OCI-M2 (cell line): ENCODE measurements around the gene PEX16.

Source experiments
- DNase-seq: peaks from one replicate; lab custom pipeline; 2025; ENCODE audit not compliant: unreplicated experiment; lab: John Stamatoyannopoulos, UW

Gene PEX16

GRCh38 chr11:45899448-45900174, 18.1 kb downstream of the PEX16 start:
- DNase-seq = no peak

DNA sequence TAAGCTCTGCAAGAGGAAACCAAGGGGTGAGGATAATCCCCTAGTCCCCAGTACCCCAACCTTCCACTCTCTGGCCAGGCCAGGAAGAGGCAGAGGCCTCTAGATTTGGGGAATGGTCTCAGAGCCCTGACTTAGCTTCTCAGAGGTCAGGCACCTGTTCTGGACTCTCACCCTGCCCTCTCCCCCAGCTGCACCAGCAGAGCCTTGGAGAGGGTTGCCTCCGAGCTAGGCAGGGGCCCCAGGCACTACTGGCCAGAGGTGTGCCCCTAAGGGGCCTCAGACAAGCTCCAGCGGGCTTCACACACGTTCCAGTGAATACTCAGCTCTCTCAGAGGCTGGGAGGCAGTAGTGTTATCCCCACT, 18.6 kb downstream of the PEX16 start:
- DNase-seq = no peak

DNA sequence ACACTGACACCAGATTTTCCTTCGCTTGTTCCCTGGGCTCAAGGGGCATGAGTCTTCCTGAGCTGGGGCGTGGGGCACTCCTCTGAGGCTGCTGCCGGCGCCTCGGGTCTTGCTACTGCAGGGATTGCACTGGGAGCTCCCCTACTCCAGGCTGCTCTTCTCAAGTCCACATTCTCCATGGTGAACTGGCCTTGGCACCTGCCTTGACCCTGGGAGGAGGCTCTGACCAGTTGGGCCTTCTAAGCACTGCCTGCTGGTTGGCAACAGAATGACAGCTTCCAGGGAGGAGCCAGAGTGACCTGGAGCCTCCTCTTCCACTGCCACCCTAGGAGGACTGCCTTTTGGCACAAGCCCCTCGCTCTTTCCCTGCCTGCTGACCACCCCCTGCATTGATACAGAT, 20.1 kb downstream of the PEX16 start:
- DNase-seq = no peak

GRCh38 chr11:45896422-45896984, 21.2 kb downstream of the PEX16 start:
- no peak for DNase-seq

GRCh38 chr11:45895553-45896259, 22.0 kb downstream of the PEX16 start:
- DNase-seq = no peak

DNA sequence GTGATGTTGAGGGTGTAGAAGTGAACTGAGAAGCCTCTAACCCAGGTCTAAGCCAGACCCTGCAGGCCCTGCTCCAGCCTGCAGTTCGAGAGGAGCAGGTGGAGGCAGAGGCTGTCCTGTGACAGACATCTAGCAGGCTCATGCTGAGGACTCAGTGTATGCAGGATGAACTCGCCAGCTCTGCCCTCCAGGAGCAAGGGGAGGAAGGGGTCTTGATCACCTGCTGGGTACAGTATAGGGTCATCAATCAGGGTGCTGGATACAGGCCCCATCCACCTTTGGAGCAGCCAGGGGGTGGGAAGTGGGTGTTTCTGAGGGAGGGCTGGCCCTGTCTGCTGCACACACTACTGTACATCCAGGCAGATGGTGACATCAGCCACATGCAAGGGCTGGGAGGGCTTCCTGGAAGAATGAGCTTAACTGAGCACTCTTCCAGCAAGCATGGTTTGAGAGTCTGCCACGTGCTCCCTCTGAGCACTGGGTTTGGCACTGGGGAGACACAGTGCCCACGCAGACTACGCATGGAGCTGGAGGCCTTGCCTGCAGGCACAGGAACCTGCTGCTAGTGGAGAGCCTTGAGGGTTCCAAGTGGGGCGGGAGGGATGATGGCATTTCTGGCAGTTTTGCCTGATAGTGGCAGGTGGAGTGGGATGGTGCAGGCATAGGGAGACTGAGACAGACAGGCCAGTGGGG, 23.0 kb downstream of the PEX16 start:
- DNase-seq = no peak

DNA sequence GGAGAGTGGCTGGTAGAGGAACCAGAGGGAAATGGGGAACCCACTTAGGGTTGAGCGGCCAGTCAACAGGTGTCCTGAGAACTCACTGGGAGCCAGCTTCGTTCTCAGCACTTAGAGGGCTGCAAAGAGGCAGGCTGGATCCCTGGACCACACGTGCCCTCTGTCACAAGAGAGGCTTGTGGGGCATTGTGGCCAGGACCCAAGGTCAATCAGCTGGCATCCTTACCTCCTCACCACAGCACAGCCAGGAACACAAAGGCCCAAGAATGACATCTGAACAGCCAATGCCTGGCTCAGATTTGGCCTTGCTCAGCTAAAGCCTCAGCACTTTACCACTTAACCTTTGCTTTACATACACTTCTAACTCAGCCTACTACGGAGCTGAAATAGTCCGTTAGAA, 24.8 kb downstream of the PEX16 start:
- no peak for DNase-seq

GRCh38 chr11:45890886-45891550, 26.7 kb downstream of the PEX16 start:
- DNase-seq = no peak

DNA sequence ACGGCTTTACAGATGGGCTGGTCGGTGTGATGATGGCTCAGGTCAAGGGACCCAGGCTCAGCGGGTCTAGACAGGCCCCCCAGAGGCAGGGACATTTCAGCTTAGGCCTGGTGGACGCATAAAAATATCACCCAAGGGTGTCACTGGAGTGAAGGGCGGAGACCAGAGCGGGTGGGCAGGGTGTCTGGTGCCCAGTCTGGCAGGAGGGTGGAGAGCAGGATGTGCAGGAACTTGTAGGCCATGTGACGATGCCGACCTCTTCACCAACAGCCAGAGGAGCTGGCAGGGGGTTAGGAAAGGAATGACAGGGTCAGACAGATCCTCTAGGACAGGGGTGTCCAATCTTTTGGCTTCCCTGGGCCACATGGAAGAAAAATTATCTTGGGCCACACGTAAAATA, 27.7 kb downstream of the PEX16 start:
- DNase-seq = no peak

GRCh38 chr11:45889555-45889954, 28.1 kb downstream of the PEX16 start:
- DNase-seq = no peak

- DNase-seq = no peak
Measured at GRCh38 chr11:45887587-45887986, 30.1 kb downstream of the PEX16 start.

DNA sequence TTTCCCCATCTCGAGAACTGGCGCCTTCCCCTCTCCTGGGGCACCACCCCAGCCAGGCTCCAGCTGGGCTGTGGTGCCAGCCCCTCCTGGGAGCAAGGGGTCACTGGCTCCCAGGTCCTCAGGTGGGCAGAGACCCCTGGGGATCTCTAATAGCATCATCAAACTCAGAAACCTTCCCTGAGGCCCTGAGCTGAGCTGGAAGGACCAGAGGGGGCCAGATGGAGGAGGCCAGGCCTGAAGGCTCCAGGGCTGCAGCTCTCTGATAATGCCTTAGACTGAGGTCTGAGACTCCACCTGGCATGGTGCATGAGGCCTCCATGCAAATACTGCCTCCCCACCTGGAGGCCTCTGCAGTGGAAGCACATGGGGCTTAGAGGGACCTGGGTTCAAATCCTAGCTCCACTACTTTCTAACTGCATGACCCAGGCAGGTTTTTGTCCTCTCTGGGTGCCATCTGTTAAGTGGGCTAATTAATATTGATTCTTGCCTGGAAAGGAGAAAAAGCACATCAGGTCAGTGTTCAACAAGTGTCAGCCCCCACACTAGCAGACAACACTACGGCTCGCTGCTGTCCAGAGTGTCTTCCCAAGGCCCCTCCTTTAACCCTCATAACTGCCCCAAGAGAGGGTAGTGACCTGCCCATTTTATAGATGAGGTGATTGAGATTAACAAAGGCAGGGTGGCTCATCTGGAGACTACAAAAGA, 30.7 kb downstream of the PEX16 start:
- DNase-seq = no peak

- no peak for DNase-seq
Measured at GRCh38 chr11:45885921-45886721, 31.6 kb downstream of the PEX16 start.

- DNase-seq = no peak
Measured at GRCh38 chr11:45885274-45885920, 32.3 kb downstream of the PEX16 start, which contains the start of gene MAPK8IP1. Gene MAPK8IP1, plus strand, starts transcription at chr11:45885651. Its CDS starts 170 bp downstream, at chr11:45885821.

DNA sequence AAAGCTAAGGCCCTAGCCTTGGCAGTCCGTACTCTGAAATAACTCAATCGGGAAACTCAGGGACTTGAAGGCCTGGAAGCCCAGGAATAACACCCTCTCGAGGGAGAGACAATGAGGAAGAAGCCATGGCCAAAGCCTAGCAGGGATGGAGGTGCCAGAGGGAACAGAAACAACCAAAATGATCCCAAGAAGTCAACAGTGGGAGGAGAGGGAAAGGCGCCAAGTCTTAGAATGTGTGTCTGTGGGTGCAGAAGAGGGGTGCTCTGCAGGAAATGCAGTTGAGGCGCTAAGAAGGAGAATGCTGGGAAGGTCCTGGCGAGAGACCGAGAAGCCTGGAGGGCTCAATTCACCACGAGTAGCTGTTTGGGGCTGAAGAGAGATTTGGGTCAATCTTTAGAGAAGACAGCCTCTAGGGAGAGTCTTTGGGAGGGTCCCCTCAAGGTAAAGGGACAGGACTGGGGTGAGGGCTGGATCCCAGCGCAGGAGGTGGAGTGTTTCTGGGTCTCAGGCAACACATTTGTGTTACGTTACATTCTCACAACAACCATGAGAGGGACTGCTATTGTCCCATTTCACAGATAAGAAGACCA, 33.0 kb downstream of the PEX16 start:
- DNase-seq = no peak

DNA sequence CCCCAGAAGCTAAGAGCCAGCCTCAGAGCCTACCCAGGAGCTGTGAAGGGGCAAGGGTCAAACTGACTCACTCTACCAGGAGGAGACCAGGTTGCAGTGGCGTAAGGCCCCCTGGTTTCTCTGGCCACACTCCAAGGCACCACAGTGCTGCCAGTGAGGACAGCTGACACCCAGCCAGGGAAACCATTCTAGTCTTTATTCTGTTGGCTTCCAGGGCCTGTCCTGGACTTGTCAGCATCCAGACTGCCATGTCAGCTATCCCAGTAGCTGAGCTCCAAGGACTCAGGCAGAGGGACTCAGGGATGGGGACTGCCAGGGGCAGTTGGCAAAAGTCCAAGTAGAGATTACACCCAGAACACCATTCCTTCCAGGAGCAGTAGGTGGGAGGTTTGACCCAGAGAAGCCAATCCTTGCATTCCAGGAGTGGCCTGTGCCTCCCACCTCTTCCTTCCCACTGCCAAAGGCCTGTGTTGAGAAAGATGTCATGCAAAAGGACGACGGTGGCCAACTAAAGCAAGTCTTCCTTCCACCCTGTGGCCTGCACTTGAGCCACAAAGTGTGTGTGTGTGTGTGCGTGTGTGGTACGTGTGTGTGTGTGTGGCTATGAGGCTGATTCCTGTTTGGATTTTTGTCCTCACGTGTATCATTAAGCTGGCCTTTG, 35.8 kb downstream of the PEX16 start:
- DNase-seq = no peak

- DNase-seq = no peak
Measured at GRCh38 chr11:45880772-45881570, 36.7 kb downstream of the PEX16 start.
